Cerebellar cortex (tissue), 1 donor: ENCODE measurements around the gene GALNT3.

Experiments used
- DNase-seq: peaks from one replicate; pipeline ENCODE4 v3.0.0-alpha.2; 2015; ENCODE audit warnings: low spot score

GALNT3 gene

DNA sequence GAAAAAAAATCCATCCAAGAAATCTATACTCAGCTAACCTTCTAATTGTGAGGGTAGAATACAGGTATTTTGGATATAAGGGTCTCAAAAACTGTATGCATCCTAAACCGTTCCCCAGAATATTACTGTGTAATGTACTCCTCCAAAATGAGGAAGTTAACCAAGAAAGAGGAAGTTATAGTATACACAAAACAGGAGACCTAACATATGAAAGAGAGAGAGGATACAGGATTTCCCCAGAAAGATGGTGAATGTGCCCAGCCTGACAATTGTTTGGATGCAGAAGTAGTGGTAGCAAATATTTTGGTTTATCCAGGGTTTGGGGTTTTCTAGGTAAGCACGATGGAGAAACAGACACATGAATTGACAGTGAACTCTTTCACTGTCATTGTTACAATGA, 50.6 kb downstream of the GALNT3 start:
- no peak for DNase-seq

DNA sequence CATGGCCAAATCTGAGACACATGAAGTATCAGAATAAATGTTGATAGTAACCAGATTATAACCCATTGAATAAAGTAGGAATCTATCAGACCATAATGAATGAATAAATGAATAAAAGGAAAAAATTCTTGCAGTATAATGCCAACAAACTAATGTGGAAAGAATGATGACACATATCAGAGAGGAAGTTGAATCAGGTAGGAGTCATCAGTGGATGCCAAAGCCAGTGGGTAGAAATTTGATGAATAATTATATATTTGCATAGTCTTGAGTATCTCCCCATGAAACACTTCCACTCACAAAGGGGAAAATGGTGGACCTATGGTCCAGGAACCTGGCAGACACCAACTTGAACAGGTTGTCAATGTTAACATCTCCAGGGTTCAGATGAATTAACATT, 68.6 kb downstream of the GALNT3 start:
- no peak for DNase-seq

DNA sequence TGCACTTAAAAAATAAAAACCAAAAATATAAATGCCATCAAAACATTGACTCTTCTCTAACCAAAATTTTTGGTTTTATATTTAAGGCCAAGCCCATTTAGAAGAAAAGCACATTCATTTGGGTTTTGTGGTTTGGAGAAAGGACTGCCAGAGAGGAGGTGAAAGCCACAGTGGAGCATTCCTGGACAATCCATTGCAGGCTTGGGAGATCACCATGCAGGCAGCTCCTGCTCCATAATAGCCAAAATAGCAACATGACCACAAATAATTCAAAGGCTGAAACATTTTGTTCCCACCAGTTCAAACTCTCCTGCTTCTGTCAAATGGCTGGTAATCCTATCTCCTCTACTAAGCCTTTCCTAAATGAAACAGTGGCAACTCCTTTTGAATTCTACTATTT, 73.5 kb downstream of the GALNT3 start:
- no peak for DNase-seq

DNA sequence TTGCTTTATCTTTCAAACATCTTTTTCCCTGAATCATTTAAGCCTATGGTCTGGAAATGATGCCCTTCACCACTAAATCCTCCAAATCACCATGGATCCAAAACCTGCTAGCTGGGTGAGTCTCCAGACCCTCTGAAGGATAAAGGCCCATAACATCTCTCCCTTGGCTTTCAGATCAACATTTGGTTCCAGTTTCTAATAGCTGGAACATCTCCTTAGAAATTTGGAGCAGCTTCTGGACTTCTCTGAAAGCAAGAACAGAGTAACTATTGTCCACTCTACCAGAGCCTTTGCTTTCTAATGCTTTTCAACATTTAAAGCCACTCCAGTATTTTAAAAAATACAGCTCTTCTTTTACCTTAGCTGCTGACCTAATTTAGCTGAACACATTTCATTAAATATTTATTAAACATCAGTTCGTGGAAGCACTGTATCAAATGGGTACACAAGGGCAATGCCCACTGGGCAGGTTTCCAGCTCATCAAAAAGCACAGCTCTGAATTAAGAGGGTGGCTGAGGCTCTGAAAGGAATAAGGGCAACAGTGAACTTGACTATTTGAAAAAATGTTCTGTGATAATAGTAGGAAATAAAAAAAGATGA, 75.3 kb downstream of the GALNT3 start:
- peak; percentile 21 for DNase-seq

DNA sequence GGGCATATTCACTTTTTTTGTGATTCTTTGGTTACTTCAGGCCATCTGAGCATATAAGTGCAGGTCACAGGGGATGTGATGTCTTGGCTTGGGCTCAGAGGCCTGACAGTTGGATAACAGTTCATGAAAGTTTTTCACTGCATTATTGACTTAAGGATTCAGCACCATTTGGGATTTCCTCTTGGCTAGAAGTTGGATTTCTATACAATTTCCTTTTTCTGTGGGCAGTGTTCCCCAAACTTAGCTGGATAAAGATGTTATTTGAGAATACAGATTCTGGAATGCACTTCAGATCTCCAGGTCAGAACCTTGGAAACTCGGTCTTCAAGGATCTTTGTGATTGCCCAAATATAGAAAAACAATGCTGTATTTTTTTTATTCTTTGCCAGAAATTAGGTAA, 78.0 kb downstream of the GALNT3 start:
- no peak for DNase-seq

DNA sequence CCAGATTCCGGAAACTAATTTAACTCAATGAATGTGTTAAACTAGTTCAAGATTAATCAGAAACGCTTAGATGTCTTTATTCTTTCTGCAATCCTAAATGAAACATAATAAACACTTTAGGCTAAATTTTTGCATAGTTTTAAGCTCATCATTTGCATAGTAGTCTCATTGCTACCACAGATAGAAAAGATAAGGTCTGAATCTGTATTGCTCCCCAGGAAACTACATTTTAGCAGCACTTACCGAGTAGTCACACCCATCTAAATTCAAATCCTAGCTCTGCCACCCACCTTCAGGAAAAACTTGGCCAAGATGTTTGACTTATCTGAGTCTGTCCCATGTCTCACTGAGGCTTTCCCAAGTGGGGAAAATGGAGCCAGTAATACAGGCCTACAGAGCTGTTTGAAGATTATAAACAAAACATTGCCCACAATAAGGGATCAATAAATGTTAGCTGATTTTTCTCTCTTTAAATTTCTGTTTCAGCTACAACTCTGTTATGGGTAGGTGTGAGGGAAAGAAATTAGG, 87.0 kb downstream of the GALNT3 start:
- no peak for DNase-seq

DNA sequence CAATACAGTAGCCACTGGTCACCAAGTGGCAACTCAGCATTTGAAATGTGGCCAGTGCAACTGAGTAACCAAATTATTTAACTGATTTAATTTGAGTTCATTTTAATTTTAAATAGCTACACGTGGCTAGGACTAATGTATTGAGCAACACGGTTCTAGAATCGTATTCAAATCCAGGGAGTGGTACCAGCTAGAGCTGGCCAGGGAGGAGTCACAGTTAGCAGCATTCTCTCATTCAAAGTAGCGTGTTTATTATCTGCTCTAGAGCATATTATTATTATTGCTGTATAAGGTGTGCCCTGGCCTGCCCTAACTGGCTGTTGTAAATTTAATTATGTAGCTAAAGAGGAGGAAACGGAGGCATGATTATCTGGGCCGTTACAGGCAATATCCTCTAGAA, 92.9 kb downstream of the GALNT3 start:
- DNase-seq: no peak

DNA sequence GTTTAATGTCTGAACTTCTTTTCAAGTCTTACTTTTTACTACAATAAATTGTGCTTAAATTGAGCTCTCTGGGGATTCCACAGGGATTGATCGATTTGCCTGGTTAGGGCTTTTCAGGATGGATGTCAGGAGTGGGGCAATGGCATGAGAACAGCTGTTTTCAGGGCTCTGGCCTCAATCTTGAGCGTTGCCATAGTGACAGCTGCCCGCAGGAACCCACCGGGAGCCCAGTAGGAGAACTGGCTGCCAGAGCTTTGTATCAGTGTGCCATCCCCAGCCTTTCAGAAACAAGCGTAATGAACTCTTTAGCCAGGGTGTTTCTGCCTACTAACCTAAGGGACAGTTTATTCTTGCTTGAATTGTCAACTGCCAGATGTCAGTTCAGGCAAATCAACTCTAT, 93.5 kb downstream of the GALNT3 start:
- DNase-seq: no peak

DNA sequence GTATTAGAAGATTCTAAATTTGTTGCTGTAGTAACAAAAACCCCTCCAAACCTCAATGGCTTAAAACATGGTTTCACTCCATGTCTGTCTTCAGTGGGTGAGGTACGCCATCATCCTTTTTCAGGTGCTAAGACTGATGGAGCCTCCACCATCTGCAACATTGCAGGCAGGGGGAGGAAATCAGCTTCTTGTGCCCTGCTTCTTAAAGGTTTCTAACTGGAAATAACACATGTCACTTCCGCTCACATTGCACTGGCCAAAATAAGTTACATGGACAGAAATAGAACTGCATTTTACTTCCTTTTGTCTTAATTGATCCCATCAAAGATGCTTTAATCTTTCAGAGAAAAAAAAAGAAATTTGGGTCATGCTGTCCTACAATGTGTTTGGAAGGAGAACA, 94.1 kb downstream of the GALNT3 start:
- DNase-seq: no peak

DNA sequence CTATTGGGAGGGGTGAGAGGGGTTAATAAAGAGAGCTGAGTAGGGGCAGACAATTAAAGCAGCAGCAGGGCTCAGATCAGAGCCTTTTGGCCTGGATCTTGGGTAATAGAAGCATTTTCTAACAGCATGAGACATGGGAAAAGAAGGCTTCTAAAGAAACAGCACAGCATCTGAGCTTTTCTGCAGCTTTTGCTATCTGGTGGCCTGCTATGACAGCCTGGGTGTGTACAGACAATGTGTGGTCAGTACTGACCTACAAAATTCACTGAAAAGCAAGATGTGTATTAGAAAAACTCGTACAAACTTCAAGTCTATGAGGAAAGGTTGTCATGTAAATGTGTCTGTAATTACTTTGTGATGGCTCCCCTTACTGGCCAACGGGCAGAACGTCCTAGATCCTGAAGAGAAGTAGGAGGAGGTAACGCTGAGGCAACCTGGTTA, 95.6 kb downstream of the GALNT3 start:
- DNase-seq: peak; percentile 63

DNA sequence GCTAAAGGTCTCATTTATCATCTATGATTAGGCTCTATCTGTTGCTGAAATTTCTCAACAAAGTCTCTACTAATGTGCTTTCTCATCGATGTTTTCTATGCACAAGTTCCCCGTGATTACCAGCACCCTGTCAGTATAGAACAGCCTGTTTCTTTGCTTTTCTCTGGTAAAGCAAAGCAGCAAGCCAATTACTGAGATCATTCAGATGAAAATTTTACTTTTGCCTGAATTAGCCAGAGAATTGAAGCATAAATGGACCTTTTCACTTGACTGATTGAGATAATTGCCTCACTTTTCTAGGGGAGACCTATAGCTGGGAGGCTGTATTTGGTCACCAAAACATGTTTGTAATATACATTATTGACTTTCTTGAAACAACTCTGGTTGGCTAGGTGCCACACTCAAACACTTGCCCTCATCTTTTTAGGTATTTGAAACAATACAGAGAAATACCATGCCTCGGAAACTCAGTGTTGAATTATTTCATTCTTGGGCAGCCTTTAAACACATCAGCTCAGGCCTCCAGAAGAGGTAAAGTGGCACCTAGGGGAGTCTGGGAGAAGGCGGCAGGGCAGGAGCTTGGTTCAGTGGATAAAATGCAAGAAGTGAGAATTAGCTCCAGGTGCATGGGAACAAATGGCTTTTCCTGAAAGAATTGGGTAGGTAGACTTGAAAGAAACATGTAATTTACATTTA, 96.2 kb downstream of the GALNT3 start:
- DNase-seq: peak; percentile 16
